OCI-LY1 (cell line): Measurements from ENCODE around the gene NKPD1.

Experiments used
- H2AFZ ChIP-seq: fragments of 200-600 bp; sonication (generic), shearing (Covaris generic); 2 replicates; pipeline ENCODE4 v1.6.0; 2014; ENCODE audit warnings: antibody characterized with exemption, mild to moderate bottlenecking, low read length
- H3F3A ChIP-seq: fragments of 200-600 bp; sonication (generic), shearing (Covaris generic); 2 replicates; pipeline ENCODE4 v1.6.0; 2014; ENCODE audit warnings: mild to moderate bottlenecking, antibody characterized with exemption, low read length, moderate library complexity; ENCODE audit not compliant: insufficient read depth
- H3K27ac ChIP-seq: fragments of 200-600 bp; sonication (generic); 2 replicates; pipeline ENCODE4 v1.5.1; 2014; ENCODE audit warnings: low read length, mixed run types, mild to moderate bottlenecking, low read depth; ENCODE audit not compliant: poor library complexity, severe bottlenecking
- H3K27me3 ChIP-seq: fragments of 200-600 bp; sonication (generic); 2 replicates; pipeline ENCODE4 v1.6.0; 2014; ENCODE audit warnings: antibody characterized with exemption, mild to moderate bottlenecking, low read length, moderate library complexity; ENCODE audit not compliant: insufficient read depth
- H3K36me3 ChIP-seq: fragments of 200-600 bp; sonication (generic); 2 replicates; pipeline ENCODE4 v1.6.1; 2014; ENCODE audit warnings: mild to moderate bottlenecking, antibody characterized with exemption, low read length, moderate library complexity, mixed read lengths; ENCODE audit not compliant: insufficient read depth
- H3K4me1 ChIP-seq: fragments of 200-600 bp; sonication (generic); 2 replicates; pipeline ENCODE4 v1.5.1; 2014; ENCODE audit warnings: mild to moderate bottlenecking, low read length, moderate library complexity; ENCODE audit not compliant: insufficient read depth, severe bottlenecking
- H3K4me2 ChIP-seq: fragments of 200-600 bp; sonication (generic), shearing (Covaris generic); 2 replicates; pipeline ENCODE4 v1.6.1; 2014; ENCODE audit warnings: low read length
- H3K4me3 ChIP-seq: fragments of 200-600 bp; sonication (generic); 2 replicates; pipeline ENCODE4 v1.5.1; 2014; ENCODE audit warnings: low read length, low read depth, mild to moderate bottlenecking, mixed read lengths; ENCODE audit not compliant: poor library complexity, severe bottlenecking
- H3K79me2 ChIP-seq: fragments of 200-600 bp; shearing (Covaris generic); 2 replicates; pipeline ENCODE4 v1.6.1; 2016; ENCODE audit warnings: mixed run types, low read length, mixed read lengths; ENCODE audit not compliant: insufficient read depth
- H3K9ac ChIP-seq: fragments of 200-600 bp; sonication (generic), shearing (Covaris generic); 2 replicates; pipeline ENCODE4 v1.6.1; 2014; ENCODE audit warnings: mild to moderate bottlenecking, low read length, mixed read lengths
- H3K9me2 ChIP-seq: fragments of 200-600 bp; sonication (generic), shearing (Covaris generic); 2 replicates; pipeline ENCODE4 v1.6.1; 2014; ENCODE audit warnings: low read depth, mild to moderate bottlenecking, low read length, mixed read lengths
- H3K9me3 ChIP-seq: fragments of 200-600 bp; shearing (Covaris generic); 2 replicates; pipeline ENCODE4 v1.6.1; 2014; ENCODE audit warnings: low read length, mixed read lengths
- H4K20me1 ChIP-seq: fragments of 200-600 bp; sonication (generic), shearing (Covaris generic); 2 replicates; pipeline ENCODE4 v1.6.0; 2016; ENCODE audit warnings: mild to moderate bottlenecking, low read length; ENCODE audit not compliant: insufficient read depth
- CTCF ChIP-seq: fragments of 200-600 bp; sonication (generic), shearing (Covaris generic); IDR thresholded peaks from 2 replicates; pipeline ENCODE4 v1.5.1; 2017; ENCODE audit warnings: mild to moderate bottlenecking, antibody characterized with exemption, low read length, moderate library complexity, mixed read lengths
- EZH2 ChIP-seq: fragments of 200-600 bp; sonication (generic), shearing (Covaris generic); IDR thresholded peaks from 2 replicates; pipeline ENCODE4 v1.8.0; 2017; ENCODE audit warnings: borderline replicate concordance, mixed run types, mild to moderate bottlenecking, antibody characterized with exemption, low read length, moderate library complexity, mixed read lengths

Gene NKPD1

GRCh38 chr19:45178262-45179071 lies 17.7 kb upstream of the NKPD1 start, which contains the start of gene BLOC1S3:
Gene BLOC1S3, plus strand, starts transcription at chr19:45178784. Its CDS starts 513 bp downstream, at chr19:45179297.
- Histone ChIP-seq H3K9me2 (no peaks in the 10 kb centered on the region), H3K27ac (peak within 1 kb of the TSS; percentile 64), H3K4me2 (peak within 1 kb of the TSS; percentile 95), H3K9me3 (no peaks in the 10 kb centered on the region), H3K27me3 (no peaks in the 10 kb centered on the region), H3K36me3 (peaks cover 9% of the 10 kb centered on the region; the same call in 1 of the 2 replicates), H3K9ac (peak within 1 kb of the TSS; percentile 80), H3K4me1 (peaks cover 24% of the 10 kb centered on the region), H3K4me3 (peak within 1 kb of the TSS; percentile 87), H3F3A (no peaks in the 10 kb centered on the region), H4K20me1 (no peaks in the 10 kb centered on the region), H2AFZ (0 out of 2 replicates have a peak within 1 kb of the TSS, but pooled peaks have one; percentile 5), H3K79me2 (peaks cover 3% of the 10 kb centered on the region; the same call in 1 of the 2 replicates)
- TF ChIP-seq CTCF: peak; percentile 38; the same call in 1 of the 2 replicates
- TF ChIP-seq EZH2: no peak

GRCh38 chr19:45177817-45178261 lies 17.1 kb upstream of the NKPD1 start, which contains the start of gene TRAPPC6A:
Gene TRAPPC6A, minus strand, starts transcription at chr19:45178237. Its CDS starts 19 bp downstream, at chr19:45178218.
- Histone ChIP-seq H3K9ac (peak within 1 kb of the TSS; percentile 80), H3K79me2 (peaks cover 3% of the 10 kb centered on the region; the same call in 1 of the 2 replicates), H3K27ac (peak within 1 kb of the TSS; percentile 64)

More at GRCh38 chr19:45177817-45178261, 17.1 kb upstream of the NKPD1 start, which contains the start of gene TRAPPC6A:
- Histone ChIP-seq H4K20me1 (no peaks in the 10 kb centered on the region), H3K9me2 (no peaks in the 10 kb centered on the region), H2AFZ (0 out of 2 replicates have a peak within 1 kb of the TSS, but pooled peaks have one; percentile 5), H3K9me3 (no peaks in the 10 kb centered on the region), H3F3A (no peaks in the 10 kb centered on the region), H3K4me2 (peak within 1 kb of the TSS; percentile 95), H3K4me3 (peak within 1 kb of the TSS; percentile 87), H3K27me3 (no peaks in the 10 kb centered on the region), H3K36me3 (peaks cover 9% of the 10 kb centered on the region; the same call in 1 of the 2 replicates), H3K4me1 (peaks cover 24% of the 10 kb centered on the region)
- TF ChIP-seq EZH2 (no peak), CTCF (no peak)
